Jurkat, Clone E6-1 (cell line): ENCODE results near the gene SDR42E1.
"Not testable (repeated sequence)": the region's sequence is repeated elsewhere in the genome, so short reads cannot be mapped to it uniquely, and the experiment has no call there.

Source experiments
- DNase-seq: peaks from one replicate; pipeline ENCODE4 v3.0.0-alpha.2; 2011; ENCODE audit warnings: low read depth, low spot score
- H3K4me3 ChIP-seq: 2 replicates; pipeline ENCODE4 v1.5.1; 2011; ENCODE audit warnings: mild to moderate bottlenecking, low read length, control low read depth, moderate library complexity

The SDR42E1 gene

GRCh38 chr16:82009789-82010188 is 1.5 kb downstream of the SDR42E1 start:
- not testable (repeated sequence) for H3K4me3 ChIP-seq, DNase-seq

GRCh38 chr16:82008957-82009592 is 2.2 kb downstream of the SDR42E1 start:
- no peak overlapping the region for H3K4me3 ChIP-seq
- DNase-seq = no peak

DNA sequence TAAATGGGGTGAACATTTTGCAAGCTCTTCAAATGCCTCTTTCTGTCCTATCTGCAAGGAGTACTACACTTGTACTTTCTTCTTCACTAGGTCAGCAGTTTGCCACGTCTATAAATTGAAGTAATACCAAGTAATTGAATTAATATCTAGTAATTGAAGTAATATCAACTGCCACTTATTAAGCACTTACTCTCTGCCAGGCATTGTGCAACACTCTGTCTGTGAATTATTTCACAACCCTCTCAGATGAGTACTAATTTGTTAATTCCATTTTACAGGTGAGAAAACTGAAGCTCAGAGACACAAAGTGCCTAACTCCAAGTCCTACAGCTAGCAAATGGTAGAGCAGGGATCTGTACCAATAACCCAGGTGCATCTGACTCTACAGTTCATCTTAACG is 4.1 kb downstream of the SDR42E1 start:
- DNase-seq = no peak
- no peak overlapping the region for H3K4me3 ChIP-seq

- no peak overlapping the region for H3K4me3 ChIP-seq
These were observed 5.2 kb downstream of the SDR42E1 start for GRCh38 chr16:82006036-82006435.

DNA sequence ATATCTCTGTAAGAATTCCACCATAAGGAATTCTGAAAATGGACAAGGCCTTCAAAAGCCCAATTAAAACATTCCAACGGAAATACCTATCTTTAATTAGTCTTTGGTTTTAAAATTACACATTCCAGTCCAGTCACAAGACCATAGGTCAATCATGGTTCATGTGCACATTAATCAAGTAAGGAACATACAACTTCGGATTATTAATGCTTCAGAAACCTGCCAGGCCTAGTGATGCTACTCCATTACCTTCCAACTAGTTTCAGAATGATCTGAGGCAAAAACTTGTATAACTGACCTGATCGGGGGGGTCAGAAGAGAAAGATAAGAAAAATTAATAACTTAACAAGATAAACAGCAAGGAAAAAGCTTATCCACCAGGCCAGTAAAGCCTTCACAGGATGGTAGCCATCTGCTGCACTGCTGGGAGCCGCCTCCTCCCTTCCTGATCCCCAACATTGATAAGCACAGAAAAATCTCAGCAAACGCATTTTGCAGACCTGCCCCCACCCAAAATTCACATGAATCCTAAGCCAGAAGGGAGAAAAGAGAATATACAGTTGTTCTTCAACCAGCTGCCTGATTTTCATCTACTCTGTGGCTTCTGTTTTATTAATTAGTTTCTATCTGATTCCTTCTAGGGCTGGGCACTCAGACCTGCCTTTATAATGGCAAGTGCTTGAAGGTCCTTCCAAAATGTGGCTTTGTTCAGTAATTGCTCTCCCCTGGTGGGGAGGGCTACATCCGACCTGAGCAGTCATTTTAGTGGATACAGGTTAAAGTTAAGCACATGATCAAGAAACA is 6.0 kb downstream of the SDR42E1 start:
- no peak overlapping the region for H3K4me3 ChIP-seq
- no peak for DNase-seq

More at GRCh38 chr16:82006036-82006435, 5.2 kb downstream of the SDR42E1 start:
- DNase-seq = no peak

DNA sequence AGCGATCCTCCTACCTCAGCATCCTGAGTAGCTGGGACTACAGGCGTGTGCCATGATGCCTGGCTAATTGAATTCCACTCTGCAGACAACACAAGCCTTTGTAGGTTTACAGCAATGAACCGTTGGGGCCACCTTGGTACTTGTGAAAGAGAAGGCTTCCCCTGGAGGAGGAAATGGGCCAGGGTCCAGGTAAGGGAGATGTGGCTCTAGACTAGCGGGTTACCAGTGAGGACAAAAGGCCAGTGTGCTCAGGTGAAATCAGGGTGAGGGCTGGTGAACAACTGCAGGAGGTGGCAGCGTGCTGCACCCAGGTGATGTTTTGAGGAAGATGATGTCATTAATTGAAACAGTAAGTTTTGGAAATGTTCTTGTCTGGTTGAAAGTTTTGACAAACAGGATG is 6.7 kb downstream of the SDR42E1 start:
- no peak for DNase-seq
- H3K4me3 ChIP-seq = no peak overlapping the region

GRCh38 chr16:82002831-82003230 is 8.4 kb downstream of the SDR42E1 start:
- no peak overlapping the region for H3K4me3 ChIP-seq
- DNase-seq = no peak

DNA sequence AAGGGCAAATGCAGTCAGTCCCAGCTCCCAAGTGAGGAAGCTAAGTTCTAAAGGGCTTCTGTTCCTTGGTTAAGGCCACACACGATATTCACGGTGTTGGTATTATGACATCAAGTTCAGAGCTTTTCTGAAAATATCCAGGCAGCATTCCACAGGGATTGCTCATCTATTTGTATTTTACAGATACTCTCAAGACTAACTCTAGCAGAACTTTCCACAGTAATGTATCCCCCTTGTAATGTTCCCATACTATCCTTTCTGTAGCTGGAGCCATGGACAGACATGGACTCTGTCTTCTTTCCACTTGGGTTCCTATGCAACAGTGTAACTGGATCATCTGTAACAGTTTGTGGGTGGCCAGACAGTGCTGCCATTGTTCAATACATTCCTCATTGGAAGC is 13.5 kb downstream of the SDR42E1 start:
- H3K4me3 ChIP-seq = no peak overlapping the region
- no peak for DNase-seq

- DNase-seq = peak; percentile 6
- H3K4me3 ChIP-seq = no peak overlapping the region
These were observed 14.4 kb downstream of the SDR42E1 start for GRCh38 chr16:81996664-81997509.

DNA sequence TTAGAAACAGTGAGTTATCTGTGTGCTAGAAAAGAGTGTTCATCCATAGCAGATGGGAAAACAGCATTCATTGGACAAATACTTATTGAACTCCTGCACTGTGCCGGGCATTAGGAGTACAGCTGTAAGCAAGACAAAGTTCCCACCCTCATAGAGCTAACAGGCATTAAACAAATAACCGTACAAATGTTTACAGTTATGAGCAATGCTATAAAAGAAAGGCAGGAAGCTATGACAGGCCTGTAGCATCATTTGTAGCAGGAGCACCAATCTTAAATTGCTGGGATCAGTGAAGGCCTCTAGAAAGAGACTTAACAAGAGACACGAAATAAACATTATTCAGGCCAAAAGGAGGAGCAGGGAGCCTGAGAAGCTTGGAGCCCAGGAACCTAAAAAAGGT is 15.6 kb downstream of the SDR42E1 start:
- no peak overlapping the region for H3K4me3 ChIP-seq
- no peak for DNase-seq

- H3K4me3 ChIP-seq = no peak overlapping the region
- no peak for DNase-seq
These were observed 16.8 kb downstream of the SDR42E1 start for GRCh38 chr16:81994485-81994884.

GRCh38 chr16:81992859-81993258 is 18.4 kb downstream of the SDR42E1 start:
- no peak for DNase-seq
- H3K4me3 ChIP-seq = no peak overlapping the region

DNA sequence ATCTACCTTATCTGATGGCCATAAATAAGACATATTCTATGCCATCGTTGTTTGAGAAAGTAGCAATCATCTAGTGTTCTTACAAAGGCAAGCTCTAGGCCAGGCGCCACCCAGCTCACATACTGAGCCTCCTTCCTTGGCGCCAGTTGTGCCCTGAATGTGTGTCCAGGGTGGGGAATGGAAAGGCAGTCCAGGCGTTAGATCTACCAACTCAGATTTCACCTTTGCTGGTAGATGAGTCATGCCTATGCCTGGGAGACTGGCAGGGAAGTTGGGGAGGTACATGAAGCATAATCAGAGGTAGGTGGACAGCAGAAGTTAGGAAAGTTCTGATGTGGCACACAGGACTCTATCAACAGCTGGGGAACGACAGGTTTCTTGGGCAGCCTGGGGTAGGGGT is 23.6 kb downstream of the SDR42E1 start:
- no peak overlapping the region for H3K4me3 ChIP-seq
- no peak for DNase-seq

GRCh38 chr16:81987121-81987520 is 24.1 kb downstream of the SDR42E1 start:
- no peak overlapping the region for H3K4me3 ChIP-seq
- DNase-seq = no peak

- not testable (repeated sequence) for H3K4me3 ChIP-seq, DNase-seq
These were observed 33.8 kb downstream of the SDR42E1 start for GRCh38 chr16:81977335-81977942.

DNA sequence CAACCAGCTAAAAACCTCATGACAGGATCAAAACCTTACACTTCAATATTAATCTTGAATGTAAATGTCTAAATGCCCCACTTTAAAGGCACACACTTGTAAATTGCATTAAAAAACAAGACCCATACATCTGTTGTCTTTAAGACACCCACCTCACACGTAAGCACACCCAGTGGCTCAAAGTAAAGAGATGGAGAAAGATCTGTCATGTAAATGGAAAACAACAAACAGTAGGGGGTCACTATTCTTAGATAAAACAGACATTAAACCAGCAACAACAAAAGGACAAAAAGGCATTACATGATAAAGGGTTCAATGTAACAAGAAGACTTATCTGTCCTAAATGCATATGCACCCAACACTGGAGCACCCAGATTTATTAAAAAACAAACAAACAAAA is 35.6 kb downstream of the SDR42E1 start:
- DNase-seq = no peak
- no peak overlapping the region for H3K4me3 ChIP-seq

GRCh38 chr16:81973737-81974136 is 37.5 kb downstream of the SDR42E1 start:
- H3K4me3 ChIP-seq = no peak overlapping the region
- no peak for DNase-seq

- DNase-seq = no peak
- no peak overlapping the region for H3K4me3 ChIP-seq
These were observed 39.4 kb downstream of the SDR42E1 start for GRCh38 chr16:81971853-81972252.

- H3K4me3 ChIP-seq = no peak overlapping the region
- DNase-seq = no peak
These were observed 43.9 kb downstream of the SDR42E1 start for GRCh38 chr16:81967358-81967757.
